ENCODE results near the gene ACAP2.

Gene ACAP2

DNA sequence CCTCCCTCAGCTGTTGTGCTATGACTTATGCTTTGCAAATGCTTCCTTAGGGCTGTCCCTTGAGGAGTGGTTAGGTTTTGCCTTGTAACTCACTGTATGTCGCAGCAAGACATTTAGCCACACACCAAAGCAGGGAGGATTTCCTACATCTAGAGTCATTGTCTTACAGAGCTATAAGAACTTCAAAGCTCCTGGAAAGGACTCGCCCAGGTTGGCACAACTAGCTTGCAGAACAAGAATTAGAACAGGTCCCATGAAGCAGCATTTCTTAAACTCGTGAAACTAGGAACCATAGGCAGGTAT is 19.4 kb upstream of the ACAP2 start:
- no peak overlapping the region for H3K27ac ChIP-seq
- TF ChIP-seq ZFX (IDR thresholded peaks at IDR 0.05): no peak
- TF ChIP-seq, protein P1, sequence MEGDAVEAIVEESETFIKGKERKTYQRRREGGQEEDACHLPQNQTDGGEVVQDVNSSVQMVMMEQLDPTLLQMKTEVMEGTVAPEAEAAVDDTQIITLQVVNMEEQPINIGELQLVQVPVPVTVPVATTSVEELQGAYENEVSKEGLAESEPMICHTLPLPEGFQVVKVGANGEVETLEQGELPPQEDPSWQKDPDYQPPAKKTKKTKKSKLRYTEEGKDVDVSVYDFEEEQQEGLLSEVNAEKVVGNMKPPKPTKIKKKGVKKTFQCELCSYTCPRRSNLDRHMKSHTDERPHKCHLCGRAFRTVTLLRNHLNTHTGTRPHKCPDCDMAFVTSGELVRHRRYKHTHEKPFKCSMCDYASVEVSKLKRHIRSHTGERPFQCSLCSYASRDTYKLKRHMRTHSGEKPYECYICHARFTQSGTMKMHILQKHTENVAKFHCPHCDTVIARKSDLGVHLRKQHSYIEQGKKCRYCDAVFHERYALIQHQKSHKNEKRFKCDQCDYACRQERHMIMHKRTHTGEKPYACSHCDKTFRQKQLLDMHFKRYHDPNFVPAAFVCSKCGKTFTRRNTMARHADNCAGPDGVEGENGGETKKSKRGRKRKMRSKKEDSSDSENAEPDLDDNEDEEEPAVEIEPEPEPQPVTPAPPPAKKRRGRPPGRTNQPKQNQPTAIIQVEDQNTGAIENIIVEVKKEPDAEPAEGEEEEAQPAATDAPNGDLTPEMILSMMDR (conservative IDR thresholded peaks at IDR 0.05): no peak

DNA sequence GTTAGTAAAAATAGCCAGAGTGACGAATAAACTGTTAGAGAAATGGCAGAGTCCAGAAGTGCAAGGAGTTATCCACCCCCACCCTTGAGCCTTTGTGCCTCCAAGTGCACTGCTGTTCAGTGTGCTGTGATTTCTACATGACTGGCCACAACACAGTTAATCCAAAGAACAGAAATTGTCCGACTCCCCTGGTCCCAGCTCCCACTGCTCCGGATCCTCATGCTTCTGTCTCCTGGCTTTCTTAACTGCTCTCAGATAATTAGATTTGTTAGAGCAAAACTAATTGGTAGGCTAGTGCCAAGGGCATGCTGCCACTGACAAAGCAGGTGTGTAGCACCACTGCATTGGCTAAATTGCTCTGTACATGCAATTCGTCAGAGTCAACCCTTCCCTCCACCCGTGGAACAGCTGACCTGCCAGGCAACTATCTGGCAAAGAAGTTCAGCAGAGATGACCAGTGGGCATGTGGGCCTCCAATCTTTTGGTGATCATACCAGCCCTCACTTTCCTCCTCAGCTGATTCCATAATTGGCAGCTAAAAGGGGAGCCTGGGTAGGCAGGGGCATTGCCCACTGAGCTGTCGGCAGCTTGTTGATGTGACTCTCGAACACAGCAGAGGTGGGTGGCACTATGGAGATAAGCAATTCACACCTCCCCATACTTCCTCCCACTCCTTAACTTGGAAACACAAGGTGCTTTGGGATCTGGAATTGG is 18.9 kb upstream of the ACAP2 start:
- no peak for TF ChIP-seq ZFX (IDR thresholded peaks at IDR 0.05)
- TF ChIP-seq, protein P1 (conservative IDR thresholded peaks at IDR 0.05): no peak
- H3K27ac ChIP-seq: no peak overlapping the region

- no peak for TF ChIP-seq ZFX (IDR thresholded peaks at IDR 0.05)
- TF ChIP-seq, protein P1 (conservative IDR thresholded peaks at IDR 0.05): no peak
- H3K27ac ChIP-seq: no peak overlapping the region
Observed at GRCh38 chr3:195460091-195460713, 17.4 kb upstream of the ACAP2 start.

DNA sequence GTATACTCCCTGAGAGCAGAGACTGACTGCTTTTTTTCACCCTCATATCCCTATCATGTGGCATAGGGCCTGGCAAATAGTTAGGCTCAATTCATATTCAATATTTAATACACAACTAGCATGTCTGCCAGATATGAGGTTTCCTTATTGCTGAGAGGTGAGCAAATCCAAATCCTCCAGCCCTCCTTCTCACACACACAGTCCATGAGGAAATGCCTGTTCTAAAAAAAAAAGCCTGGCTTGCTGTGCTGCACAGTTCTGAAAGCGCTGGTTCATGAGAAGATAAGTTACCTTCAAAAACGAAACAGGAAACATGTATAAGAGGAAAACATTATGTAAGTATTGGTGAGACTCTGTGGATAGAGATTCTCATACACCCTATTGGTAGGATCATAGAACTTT is 15.5 kb upstream of the ACAP2 start:
- TF ChIP-seq, protein P1 (conservative IDR thresholded peaks at IDR 0.05): no peak
- no peak for TF ChIP-seq ZFX (IDR thresholded peaks at IDR 0.05)
- H3K27ac ChIP-seq: no peak overlapping the region

GRCh38 chr3:195455789-195456188 is 13.0 kb upstream of the ACAP2 start:
- no peak overlapping the region for H3K27ac ChIP-seq
- TF ChIP-seq, protein P1 (conservative IDR thresholded peaks at IDR 0.05): no peak
- no peak for TF ChIP-seq ZFX (IDR thresholded peaks at IDR 0.05)

DNA sequence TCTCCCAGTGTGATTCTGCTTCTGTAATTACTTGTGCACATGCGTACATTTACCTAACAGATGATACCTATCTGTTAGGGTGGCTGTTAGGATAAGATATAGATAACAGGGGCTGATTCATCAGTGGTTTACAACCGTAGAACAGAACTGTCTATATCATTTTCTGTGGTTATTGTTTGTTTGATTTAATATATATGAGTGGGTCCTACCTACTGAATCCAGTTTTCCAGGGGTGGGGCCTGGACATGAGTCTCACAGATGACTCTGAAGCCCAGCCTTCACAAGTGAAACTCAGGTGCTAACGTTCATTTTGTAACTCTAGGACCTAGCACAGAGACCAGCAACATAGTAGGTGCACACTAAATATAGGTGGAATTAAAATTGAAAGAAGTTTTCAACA is 10.4 kb upstream of the ACAP2 start:
- TF ChIP-seq ZFX (IDR thresholded peaks at IDR 0.05): no peak
- TF ChIP-seq, protein P1 (conservative IDR thresholded peaks at IDR 0.05): no peak
- no peak overlapping the region for H3K27ac ChIP-seq

DNA sequence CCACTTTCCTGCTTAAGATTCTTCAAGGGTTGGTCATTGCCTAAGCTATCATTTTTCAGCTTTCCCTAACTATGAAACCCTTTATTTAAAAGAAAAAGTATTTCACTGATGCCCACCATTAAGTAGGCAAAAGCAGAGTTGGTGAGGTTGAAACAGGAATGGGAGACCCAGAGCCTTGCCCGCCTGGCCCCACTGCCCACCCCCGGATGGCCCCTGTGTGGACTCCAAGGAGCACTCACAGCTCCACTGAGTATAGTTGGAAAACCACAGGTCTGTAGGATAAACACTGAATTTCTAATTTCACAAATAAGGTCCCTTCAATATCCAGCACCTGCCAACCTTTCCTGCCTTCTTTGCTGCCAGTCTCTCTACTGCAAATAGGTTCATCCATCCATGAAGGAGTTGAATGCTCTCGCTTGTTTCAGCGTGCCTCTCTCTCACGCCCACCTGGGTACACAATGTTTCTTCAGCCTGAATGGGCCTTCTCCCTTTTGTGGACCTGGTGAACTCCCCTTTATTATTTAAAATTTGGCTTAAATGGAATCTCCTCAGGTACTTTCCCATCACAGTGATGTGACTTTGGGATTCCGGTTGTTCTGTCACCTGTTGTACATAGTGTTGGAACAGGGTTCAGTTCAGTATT is 8.7 kb upstream of the ACAP2 start:
- TF ChIP-seq, protein P1 (conservative IDR thresholded peaks at IDR 0.05): no peak
- no peak for TF ChIP-seq ZFX (IDR thresholded peaks at IDR 0.05)

More for the DNA sequence above, 8.7 kb upstream of the ACAP2 start:
- H3K27ac ChIP-seq: no peak overlapping the region
